GM19395 (cell line): ENCODE measurements around the gene CMTM8.

Experiments
- ATAC-seq: cut with Tn5 transposase; IDR thresholded peaks from one replicate; pipeline ENCODE4 v1.9.1; 2021; ENCODE audit warnings: mild to moderate bottlenecking, moderate library complexity; ENCODE audit not compliant: unreplicated experiment

Gene CMTM8

GRCh38 chr3:32275506-32275905 lies 37.0 kb downstream of the CMTM8 start:
- no peak for ATAC-seq

- ATAC-seq = no peak
These were observed 37.9 kb downstream of the CMTM8 start for GRCh38 chr3:32276279-32276841.

- no peak for ATAC-seq
These were observed 40.2 kb downstream of the CMTM8 start for GRCh38 chr3:32278714-32279113.

GRCh38 chr3:32280262-32280910 lies 41.9 kb downstream of the CMTM8 start:
- ATAC-seq = no peak

GRCh38 chr3:32281570-32282106 lies 43.2 kb downstream of the CMTM8 start:
- ATAC-seq = no peak

- no peak for ATAC-seq
These were observed 44.2 kb downstream of the CMTM8 start for GRCh38 chr3:32282578-32283154.

GRCh38 chr3:32283304-32283703 lies 44.8 kb downstream of the CMTM8 start:
- no peak for ATAC-seq

- ATAC-seq = no peak
These were observed 46.1 kb downstream of the CMTM8 start for GRCh38 chr3:32284443-32285212.

- ATAC-seq = no peak
These were observed 47.4 kb downstream of the CMTM8 start for GRCh38 chr3:32285891-32286290.

GRCh38 chr3:32288819-32289218 lies 50.3 kb downstream of the CMTM8 start:
- peak; percentile 66 for ATAC-seq

GRCh38 chr3:32290619-32291018 lies 52.1 kb downstream of the CMTM8 start:
- ATAC-seq = no peak

- no peak for ATAC-seq
These were observed 53.8 kb downstream of the CMTM8 start for GRCh38 chr3:32292085-32292796.

GRCh38 chr3:32293903-32294302 lies 55.4 kb downstream of the CMTM8 start:
- no peak for ATAC-seq

- ATAC-seq = peak; percentile 70
These were observed 58.0 kb downstream of the CMTM8 start for GRCh38 chr3:32296251-32297204.

- no peak for ATAC-seq
These were observed 58.9 kb downstream of the CMTM8 start for GRCh38 chr3:32297366-32297765.

GRCh38 chr3:32301426-32301825 lies 62.9 kb downstream of the CMTM8 start:
- no peak for ATAC-seq

GRCh38 chr3:32302601-32303398 lies 64.3 kb downstream of the CMTM8 start:
- no peak for ATAC-seq

GRCh38 chr3:32303399-32303747 lies 64.9 kb downstream of the CMTM8 start:
- no peak for ATAC-seq
